ENCODE data around the gene SKA2.

DNA sequence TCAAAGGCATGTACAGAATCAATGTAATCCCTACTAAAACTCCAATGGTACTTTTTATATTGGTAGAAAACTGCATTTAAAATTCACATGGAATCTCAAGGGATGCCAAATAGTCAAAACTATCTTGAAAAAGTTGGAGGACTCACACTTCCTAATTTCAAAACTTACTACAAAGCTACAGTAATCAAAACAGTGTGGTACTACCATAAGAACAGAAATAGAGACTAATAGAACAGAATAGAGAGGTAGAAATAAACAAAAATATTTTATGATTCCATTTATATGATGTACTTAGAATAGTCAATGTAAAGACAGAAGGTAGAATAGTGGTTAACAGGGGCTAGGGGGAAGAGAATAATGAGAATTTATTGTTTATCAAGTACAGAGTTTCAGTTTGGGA, 57.1 kb downstream of the SKA2 start:
- TF ChIP-seq EZH2 (IDR thresholded peaks at IDR 0.05; ENCODE audit: insufficient read depth, poor library complexity, severe bottlenecking) (no peak), EZH2phosphoT487 (IDR thresholded peaks at IDR 0.05; ENCODE audit: insufficient read depth, low read depth) (no peak)

Measured in GM23248 (cell line).